GM18508 (cell line): ENCODE results near the gene UBE2J2.

Experiments
- ATAC-seq: cut with Tn5 transposase; IDR thresholded peaks from one replicate; pipeline ENCODE4 v1.9.1; 2021; ENCODE audit warnings: moderate number of reproducible peaks; ENCODE audit not compliant: insufficient read depth, unreplicated experiment

The UBE2J2 gene

DNA sequence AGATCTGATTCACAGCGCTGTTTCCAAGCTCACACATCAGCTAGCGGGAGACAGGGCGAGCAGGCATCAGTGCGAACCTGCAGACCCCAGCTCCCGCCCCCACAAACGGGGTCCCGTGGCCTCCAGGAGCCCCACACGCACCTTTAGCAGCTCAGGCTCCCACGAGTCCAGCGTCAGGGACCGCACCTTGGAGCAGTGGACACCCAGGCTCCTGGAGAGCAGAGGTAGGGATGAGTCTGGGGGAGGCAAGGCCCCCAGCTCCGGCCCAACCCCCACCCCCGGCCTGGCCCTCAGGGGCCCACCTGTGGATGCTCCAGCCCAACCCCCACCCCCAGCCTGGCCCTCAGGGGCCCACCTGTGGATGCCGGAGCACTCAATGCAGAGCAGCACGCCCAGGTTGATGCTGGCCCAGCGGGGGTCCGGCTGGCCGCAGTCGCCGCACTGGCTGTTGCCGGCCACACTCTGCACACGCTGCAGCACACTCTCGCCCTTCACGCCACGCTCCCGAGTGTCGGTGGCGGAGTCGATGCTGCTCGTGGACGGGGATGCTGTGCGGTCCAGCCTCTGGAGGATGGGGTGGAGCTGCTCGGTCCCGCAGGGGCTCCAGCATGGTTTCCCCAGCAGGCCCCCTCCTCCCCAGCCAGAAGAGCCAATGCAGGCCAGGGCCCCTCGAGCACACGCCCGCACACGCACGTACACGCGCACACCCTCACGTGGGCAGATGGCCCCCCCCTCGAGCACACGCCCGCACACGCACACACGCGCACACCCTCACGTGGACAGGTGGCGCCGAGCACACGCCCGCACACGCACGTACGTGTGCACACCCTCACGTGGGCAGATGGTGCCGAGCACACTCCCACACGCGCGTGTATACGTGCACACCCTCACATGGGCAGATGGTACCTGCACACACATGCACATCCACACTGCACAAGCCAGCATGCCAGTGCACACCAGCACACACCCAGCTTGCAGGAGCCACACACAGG lies 22.7 kb upstream of the UBE2J2 start:
- no peak for ATAC-seq

DNA sequence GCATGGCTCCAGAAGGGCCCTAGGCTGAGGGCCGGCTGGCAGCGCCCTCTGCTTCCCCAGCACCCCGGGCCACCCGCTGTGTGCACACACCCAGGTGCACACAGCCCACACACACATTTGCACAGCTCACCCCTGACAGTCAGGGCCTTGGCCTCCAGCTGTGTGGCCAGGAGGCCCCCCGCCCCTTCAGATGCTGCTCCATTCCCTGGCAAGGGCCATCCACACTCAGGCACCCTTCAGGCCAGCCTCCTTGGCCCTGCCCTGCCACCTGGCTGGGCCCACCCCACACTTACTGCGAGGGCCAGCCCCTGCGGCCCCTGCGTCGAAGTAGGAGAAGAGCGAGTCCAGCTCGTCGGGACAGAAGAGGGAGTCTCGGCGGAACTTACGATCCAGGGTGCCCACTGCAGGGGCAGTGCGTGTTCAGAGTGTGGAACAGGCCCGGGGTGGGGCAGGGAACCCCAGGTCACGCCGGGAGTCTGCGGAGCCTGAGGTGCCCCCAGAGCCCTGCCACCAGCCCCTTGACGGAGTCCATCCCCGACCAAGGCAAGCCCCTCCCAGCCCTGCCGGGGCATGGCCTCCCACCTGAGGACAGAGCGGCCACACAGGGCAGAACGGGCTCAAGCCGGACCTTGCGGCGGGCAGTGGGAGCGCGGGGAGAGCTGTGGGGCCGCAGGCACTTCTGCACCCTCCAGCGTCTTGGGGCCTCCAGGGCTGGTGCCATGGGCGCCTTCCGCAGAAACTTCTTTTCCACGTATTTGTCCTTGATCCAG lies 21.7 kb upstream of the UBE2J2 start:
- no peak for ATAC-seq

DNA sequence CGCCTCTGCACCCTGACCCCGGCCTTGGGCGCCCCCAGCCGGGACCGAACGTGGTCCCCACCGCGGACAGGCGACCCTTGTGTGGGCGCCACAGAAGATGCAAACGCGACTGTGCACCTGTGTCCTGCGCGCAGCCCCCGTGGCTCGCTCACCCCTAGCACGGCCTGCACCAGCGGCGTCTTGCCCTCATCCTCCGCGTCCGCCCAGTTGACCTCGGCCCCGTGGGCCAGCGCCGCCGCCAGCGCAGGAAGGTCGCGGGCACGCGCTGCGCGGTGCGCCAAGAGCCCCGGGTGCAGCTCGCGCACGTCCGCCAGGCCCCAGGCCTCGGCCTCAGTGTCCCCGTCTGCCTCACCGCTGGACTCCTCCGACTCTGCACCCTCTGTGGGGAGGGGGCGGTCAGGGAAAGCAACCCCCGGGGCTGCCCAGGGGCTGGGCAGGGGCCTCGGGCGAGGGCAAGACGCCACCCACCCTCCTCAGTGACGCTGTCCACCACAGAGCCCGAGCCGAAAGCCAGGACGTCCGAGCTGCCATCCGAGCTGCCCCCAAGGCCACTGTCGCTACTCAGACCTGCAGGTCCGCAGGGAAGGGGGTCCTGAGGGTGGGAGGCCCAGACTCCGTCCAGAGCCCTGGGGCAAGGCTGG lies 20.7 kb upstream of the UBE2J2 start:
- no peak for ATAC-seq

DNA sequence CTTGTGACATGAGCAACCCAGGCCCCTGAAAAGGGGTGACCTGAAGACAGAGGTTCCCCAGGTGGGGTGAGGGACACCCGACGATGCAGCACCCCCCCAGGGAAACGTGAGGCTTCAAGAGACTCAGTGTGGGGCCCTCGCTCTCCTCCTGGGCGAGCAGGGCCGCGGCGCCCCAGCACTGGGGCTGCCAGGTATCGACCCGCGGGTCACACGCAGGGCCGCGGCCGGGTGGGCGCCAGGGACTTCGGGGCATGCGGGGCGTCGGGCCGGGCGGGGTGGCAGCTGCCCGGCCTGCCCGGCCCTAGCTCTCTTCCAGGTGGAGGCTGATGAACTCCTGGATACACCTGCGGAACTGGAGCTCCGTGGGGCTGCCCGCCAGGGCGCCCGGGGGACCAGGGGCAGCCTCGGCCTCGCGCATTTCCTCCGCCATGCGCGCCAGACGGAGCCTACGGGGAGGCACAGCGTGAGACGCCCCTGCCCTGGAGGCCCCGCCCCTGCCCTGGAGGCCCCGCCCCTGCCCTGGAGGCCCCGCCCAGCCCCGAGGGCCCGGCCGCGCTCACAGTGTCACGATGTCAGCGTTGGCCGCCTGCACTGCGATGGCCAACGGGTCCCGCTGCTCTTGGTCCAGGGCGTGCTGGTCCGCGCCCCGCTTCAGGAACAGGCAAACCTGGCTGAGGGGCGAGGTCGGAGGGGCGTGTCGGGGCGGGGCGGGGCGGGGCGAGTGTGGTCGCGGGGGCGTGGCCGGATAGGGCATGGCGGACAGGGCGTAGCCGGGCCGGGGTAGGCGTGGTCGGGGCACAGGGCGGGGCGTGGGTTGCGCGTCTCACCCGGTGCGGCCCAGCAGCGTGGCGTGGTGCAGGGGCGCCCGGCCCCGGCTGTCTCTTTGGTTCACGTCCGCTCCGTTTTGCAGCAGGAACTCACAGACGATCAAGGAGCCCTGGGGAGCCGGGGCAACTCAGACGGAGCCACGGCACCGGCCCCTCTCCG lies 19.9 kb upstream of the UBE2J2 start:
- no peak for ATAC-seq

DNA sequence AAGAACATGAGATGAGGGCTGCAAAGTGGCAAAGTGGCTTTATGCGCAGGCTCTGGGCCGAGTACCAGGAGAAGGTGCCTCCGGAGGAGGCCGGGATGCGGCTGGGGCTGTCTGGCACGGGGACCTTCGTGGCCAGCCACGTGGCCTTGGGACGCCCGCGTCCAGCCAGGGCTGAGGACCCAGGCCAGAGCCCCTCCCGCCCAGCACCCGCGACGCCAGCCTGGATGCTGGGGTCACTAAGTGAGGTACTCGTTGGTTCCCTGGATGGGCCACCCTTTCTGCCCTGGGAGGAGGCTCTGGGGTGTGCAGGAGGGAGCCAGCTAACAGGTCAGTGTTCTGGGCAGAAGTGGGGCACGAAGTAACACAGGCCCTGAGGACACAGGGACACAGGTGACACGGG lies 19.2 kb upstream of the UBE2J2 start:
- ATAC-seq: no peak

DNA sequence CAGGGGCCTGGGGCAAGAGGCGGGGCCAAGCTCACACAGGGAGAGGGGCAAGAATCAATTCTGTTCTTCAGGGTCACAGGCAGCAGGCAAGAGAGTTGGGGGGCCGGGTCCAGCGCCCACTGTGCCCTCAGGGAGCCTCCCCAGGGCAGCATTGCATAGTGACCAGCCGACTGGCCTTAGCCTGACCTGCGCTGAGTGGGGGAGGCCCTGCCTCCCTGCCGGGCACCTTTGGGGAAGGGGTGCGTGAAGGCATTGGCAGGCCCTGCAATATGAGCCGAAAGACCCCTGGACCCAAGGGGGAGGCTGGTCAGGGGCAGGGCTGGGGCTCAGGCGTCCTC lies 18.8 kb upstream of the UBE2J2 start:
- ATAC-seq: no peak

DNA sequence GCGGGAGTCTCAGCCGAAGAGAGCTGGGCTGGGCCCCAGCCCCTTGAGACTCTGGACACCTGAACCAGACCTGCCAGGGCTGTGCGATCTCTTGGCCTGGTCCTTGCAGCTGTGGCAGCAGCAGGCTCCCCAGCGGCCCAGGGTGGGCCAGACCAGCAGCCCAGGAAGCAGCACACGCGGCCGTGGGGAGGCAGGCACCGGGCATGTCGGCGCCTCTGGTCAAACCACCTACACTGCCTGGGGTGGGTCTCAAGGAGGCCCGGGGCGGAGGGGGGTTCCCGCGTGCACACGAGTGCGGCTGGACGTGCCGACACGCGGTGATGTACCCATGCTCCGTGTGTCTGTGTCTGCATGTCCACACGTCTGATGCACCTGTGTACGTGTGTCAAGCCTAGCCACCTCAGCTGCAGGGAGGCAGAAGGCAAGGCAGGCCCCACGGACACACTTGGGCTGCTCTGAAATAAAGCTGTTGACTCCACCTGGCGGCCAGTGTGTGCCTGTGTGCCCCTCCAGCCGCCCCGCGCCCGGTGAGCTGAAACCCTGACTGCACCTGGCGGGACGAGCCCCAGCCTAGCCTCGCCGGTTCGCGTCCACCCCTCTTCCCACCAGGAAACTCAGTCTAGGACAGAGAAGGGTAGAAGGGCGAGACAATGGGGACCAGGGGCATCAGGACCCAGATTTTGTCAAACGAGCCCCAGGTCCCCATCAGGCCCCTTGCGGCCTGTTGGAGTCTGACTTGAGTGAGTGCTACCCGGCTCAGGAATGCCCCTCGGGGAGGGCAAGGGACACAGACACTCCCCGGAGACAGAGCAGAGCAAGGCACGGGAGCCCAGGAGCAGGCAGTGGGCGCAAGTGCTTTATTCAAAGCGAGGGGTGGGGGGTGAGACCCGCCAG lies 18.1 kb upstream of the UBE2J2 start:
- no peak for ATAC-seq

DNA sequence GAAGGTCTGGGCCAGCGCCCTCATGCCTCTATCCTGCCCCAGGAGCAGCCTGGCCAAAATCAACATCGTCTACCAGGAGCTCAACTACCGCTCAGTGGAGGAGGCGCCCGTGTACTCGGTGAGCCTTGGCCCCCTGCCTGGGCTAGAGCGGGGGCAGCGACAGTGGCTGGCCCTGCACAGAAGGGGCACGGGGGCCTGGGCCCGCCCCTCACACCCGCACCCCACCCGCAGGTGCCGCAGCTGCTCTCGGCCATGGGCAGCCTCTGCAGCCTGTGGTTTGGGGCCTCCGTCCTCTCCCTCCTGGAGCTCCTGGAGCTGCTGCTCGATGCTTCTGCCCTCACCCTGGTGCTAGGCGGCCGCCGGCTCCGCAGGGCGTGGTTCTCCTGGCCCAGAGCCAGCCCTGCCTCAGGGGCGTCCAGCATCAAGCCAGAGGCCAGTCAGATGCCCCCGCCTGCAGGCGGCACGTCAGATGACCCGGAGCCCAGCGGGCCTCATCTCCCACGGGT lies 17.4 kb upstream of the UBE2J2 start:
- ATAC-seq: no peak

DNA sequence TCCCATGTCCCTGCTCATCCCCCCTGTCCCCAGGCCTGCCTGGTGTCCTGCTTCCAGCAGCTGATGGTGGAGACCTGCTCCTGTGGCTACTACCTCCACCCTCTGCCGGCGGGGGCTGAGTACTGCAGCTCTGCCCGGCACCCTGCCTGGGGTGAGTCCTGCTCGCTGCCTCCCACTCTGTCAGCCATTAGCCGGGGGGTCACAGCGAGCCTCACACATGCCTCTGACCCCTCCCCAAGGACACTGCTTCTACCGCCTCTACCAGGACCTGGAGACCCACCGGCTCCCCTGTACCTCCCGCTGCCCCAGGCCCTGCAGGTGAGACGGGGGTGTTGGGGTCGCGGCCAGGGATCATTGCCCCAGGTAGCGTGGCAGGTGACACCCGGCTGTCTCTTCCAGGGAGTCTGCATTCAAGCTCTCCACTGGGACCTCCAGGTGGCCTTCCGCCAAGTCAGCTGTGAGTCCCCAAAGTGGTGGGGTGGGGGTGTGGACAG lies 16.6 kb upstream of the UBE2J2 start:
- no peak for ATAC-seq

DNA sequence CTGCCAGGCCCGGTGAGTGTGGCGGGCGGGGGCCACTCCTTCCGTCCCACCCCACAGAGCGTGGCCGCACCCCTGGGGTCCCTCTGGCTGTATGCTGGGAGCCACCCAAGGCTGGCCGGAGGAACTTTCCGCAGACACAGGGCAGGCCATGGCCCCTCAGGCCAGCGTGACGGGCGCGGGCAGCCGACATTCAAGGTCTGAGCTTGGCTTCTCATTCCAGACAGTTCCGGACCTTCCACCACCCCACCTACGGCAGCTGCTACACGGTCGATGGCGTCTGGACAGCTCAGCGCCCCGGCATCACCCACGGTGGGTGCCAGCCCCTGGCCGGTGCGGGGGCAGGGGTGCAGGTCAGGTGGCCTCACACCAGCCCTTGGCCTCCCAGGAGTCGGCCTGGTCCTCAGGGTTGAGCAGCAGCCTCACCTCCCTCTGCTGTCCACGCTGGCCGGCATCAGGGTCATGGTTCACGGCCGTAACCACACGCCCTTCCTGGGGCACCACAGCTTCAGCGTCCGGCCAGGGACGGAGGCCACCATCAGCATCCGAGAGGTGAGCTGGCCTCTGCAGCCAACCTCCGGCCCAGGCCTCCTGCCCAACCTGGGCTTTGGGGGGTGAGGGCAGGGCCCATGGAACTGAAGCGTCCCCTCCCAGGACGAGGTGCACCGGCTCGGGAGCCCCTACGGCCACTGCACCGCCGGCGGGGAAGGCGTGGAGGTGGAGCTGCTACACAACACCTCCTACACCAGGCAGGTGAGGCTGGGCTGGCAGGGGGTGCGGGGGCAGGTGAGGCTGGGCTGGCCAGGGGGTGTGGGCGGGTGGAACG lies 13.8 kb upstream of the UBE2J2 start:
- ATAC-seq: no peak

DNA sequence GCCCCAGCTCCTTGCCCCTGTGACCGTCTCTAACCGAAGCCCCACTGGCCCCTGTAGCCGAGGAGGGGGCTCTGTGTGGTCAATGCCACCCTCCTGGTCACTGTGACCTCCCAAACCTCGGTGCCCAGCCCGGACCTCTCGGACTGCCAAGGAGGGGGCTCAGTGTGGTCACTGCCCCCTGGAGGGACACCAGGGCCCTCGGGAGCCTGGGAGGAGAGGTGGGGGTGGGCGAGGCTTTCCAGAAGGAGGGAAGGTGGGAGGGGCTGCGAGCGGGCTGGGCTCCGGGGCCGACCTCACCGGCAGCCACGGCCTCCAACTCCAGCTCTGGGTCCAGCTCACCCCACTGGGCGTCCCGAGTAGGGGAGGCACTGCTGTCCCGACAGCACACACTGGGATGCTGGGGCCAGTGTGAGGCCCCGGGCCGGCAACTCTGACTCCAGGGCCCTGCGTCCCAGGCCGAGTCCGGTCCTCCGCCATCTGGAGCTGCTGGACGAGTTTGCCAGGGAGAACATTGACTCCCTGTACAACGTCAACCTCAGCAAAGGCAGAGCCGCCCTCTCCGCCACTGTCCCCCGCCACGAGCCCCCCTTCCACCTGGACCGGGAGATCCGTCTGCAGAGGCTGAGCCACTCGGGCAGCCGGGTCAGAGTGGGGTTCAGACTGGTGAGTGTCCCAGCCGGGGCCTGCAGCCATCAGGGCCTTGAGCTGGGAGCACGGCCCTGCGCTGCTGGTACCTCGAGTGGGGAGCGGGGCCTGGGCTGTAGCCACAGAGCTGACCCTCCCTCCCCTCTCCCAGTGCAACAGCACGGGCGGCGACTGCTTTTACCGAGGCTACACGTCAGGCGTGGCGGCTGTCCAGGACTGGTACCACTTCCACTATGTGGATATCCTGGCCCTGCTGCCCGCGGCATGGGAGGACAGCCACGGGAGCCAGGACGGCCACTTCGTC lies 12.9 kb upstream of the UBE2J2 start:
- no peak for ATAC-seq

DNA sequence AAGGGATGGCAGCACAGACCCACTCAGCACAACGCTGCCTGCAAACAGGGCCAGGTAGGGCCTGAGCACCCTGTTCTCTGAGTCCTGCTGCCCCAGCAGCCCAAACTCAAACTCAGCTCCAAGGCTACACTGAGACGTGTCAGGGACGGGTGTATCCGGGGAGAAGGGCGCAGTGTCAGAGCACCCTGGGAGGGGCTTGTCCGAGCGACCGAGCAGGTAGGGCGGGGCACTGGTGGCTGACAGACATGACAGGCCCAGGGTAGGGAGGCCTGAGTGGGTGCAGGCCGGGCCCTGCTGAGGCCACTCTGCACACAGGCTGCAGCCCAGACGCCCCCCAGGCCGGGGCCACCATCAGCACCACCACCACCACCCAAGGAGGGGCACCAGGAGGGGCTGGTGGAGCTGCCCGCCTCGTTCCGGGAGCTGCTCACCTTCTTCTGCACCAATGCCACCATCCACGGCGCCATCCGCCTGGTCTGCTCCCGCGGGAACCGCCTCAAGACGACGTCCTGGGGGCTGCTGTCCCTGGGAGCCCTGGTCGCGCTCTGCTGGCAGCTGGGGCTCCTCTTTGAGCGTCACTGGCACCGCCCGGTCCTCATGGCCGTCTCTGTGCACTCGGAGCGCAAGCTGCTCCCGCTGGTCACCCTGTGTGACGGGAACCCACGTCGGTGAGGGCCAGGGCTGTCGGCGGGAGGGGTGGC lies 12.1 kb upstream of the UBE2J2 start:
- ATAC-seq: no peak

DNA sequence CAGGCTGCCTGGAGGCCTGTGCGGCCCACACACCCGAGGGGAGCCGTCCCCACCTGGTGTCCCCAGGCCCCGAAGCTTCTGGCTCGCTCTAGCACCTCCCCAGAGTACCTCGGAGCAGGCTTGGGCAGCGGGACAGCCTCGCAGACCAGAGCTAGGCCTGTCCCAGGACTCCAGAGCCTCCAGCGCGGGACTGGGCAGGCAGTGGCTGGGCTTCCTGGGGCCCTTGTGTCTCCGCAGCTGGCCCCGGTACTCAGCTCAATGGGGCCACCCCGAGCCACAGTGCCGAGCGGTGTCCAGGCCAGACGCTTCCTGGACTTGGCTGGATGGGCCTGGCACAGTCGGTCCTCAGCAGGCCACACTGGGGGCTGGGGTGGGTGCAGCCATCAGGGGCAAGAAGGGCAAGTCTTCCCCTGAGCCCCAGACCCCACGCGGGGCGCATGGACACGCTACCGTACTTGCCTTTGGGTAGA lies 11.5 kb upstream of the UBE2J2 start:
- no peak for ATAC-seq

DNA sequence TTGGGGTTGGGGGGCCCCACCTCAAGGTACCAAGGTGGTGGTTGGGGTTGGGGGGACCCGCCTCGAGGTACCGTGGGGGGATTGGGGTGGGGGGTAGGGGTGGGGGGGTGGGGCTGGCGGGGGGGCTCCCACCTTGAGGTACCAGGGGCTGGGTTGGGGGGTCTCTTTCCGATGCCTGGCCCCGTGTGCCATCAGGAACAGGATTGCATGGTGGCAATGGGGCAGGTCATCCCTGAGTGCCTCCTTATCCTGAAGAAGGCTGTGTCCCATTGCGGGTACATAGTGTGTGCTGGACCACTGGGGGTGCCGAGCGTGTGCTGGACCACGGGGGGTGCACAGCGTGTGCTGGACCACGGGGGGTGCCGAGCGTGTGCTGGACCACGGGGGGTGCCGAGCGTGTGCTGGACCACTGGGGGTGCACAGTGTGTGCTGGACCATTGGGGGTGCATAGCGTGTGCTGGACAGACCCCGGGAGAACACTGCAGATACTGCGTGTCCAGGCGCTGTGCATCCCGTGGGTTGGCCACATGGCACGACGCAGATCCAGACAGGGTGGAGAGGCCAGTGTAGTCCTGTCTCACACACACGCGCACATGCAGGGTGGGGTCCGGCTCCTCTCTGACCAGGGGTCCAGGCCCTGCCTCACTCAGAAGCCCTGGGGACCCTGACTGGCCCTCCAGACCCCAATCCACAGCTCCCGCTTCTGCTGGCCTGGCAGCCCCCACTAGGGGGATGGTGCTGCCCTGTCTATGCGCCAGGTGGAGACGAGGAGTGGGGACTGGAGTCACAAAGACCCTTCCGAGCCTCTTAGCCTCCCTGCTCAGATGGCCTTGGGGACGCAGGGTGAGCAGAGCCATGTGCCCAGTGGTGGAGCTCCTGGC lies 10.8 kb upstream of the UBE2J2 start:
- ATAC-seq: no peak

DNA sequence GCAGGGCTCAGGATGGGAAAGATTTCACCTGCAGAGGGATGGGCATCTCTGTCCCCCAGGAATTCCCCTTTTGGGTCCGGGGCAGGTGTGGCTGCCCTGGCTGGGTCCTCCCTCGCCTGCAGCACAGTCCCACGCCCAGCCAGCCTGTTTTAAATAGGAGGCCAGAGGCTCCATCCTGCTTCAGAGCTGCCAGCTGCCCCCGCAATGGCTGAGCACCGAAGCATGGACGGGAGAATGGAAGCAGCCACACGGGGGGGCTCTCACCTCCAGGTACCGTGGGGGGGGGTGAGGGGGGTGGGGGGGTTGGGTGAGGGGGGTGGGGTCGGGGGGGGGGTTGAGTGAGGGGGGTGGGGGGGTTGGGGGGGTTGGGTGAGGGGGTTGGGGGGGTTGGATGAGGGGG lies 10.2 kb upstream of the UBE2J2 start:
- no peak for ATAC-seq
